GM21515 (cell line): ENCODE results near the gene ATG13.
A peak's percentile ranks its signal among the peaks of the same experiment; 100 is the strongest.
"Not testable (repeated sequence)": the region's sequence is repeated elsewhere in the genome, so short reads cannot be mapped to it uniquely, and the experiment has no call there.

Source experiments
- ATAC-seq: cut with Tn5 transposase; IDR thresholded peaks from one replicate; pipeline ENCODE4 v1.9.1; 2021; ENCODE audit not compliant: unreplicated experiment

The ATG13 gene

DNA sequence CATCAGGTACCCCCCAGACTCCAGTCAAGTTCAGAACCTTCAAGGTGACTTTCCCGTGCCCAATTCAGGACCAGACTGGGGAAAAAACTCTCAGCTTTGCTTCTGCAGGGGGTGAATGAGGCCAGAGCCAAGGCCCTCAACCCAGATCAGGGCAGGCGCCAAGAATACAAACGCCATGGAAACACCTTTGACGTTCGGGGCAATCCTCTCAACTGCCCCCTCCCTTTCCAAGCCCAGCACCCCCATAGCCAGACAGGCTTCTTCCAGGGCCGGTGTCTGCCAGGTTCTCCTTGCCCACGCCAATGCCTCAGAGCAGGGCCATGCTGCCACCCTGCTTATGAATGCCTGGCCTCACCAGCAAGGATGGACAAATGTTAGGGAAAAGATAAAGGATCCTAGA, 77.3 kb downstream of the ATG13 start:
- ATAC-seq, result no peak

DNA sequence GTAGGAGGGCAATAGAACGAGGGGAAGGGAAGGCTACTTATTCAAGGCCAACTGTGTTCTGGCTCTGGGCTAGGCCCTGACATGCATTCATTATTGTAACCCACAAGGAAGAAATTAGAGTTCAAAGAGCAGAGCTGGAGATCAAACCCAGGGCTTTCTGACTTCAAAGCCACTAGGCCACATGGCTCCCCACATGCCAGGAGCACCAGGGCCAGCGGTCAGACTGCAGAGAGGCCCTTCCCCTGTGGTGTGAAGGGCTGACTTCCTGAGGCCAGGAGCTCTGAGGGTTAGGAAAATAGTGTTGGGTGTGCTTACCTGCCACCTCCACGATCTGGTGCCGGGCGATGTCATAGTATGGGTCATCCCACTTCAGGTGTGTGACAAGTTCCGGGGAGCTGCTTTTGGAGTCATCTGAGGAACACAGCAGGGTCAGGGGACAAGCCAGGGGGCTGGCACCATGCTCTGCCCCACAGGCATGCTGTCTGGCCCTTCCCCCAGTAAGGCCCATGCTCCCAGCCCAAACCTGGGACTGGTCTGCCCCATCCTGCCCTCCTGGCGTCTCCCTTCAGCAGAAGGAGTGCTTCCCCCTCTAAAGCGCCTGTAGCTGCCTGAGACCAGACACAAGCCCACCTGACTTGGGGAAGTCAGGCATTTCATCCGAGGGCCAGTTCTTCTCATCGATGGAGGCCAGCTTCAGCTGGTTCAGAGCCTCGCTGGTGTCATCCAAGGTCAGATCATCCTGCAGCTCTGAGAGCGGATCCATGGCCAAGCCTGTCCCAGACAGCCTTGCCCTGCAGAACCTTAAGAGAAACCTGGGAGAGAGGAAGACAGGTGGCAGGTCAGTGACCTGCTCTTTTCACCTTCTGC, 78.2 kb downstream of the ATG13 start:
- no peak for ATAC-seq

DNA sequence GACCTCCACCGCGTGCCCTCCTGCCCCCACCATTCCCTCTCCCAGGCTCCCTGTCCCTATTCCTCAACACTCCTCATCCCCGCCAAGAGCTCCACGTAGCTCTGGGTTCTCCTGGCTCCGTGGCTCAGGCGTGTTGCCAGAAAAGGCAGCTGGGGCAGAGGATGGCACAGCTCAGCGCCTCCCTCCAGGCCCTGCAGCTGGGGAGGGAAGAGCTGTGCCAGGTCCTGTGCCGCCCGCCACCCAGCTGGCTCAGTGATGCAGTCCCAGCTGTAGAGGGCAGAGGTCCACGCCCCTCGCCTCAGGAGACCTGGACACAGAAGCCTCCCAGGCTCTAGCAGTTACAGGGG, 78.8 kb downstream of the ATG13 start:
- ATAC-seq, result no peak

DNA sequence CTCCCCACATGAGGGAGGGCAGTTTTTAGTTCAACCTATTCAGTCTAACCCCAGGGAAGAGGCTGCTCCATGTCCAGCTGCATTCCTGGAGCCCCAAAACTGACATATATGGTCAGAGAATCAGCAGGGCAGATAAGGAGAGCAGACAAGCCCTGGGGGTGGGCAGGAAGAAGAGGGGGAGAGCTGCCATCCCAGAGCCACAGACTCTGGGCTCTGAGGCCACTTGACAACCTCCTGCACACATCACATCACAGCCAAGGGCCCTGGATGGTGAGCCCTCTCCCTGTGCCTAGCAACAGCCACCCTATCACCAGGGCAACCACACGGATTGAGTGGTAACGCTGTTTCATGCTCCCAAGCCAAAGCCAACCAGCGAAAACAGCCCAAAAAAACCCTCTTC, 80.0 kb downstream of the ATG13 start:
- ATAC-seq, result no peak

DNA sequence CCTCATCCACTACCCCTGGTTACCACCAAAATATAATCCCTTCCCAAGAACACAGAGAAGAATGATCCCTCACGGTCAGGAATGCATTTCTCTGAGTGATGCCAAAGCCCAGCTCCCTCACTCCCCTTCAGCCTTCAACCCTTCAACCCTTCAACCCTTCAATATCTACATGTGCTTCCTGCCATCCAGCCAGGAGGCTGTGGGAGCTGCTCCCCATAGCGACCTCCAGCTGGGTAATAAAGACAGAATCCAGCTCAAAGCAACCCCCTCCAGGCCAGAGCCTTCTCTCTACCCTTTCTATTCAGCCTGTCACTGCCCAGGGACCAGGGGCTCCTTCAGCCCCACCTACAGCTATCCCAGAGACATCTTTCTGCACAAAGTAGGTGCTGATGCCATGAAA, 80.4 kb downstream of the ATG13 start:
- ATAC-seq, result no peak

DNA sequence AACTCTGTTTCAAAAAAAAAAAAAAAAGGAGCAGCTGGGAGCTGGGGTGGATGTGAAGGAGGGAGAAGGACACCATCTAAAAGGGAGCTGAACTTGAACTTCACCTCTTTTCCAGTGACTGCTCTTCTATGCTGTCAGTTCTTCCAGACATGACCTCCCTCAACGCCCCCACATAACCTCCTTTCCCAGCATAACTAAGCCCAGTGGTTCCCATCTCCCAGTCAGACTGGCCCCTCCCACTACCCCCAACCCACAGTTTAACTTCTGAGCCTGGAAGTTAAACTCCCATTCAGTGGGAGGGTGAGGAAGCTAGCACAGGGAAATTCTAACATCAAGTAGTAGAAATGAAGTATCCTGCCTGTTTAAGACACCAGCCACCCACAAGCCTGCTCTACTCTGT, 81.2 kb downstream of the ATG13 start:
- no peak for ATAC-seq

DNA sequence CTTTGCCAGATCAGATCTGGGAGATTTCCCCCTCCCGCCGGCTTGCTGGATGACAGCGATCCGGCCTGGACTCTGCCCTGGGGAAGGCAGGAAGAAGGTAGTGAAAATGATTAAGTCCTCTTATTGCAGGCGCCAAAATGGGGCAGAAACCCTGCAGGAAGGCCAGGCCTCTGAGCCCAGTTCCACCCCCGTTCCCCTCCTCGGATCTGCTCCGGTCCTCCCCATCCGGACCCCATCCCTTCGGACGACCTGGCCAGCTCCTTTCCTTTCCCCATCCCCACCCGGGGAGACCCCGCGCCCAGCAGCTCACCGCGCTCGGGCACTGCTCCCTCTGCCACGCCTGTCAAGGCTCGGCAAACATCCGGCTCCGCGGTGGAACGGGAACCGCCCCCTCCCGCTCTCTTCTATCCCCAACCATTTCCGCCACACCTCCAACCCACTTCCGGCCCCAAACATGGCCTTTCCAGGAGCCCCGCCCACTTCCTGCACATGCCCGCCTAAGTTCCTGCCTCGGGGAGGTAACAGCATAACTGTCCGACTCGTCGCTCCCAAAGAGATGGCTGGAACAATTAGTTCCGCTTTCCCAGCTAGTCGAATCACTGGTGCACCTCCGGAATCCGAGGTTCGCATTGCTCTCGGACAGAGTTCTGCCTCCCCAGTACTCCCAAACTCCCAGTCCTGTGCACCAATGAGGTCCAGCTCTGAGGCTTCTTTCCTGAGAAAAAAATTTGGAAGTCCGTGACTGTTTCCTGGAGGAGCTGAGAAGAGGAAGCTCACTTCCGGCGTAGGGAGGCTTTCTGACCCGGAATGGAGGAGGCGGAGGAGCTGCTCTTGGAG, 83.1 kb downstream of the ATG13 start, which contains the start of the genes ARHGAP1 and ZNF408:
Gene ARHGAP1, minus strand, starts transcription at position 379 of the 837 bp plus-strand sequence. CDS start 4,512 bp downstream, outside the sequence.
Gene ZNF408, plus strand, starts transcription at position 791 of the 837 bp plus-strand sequence. Its CDS starts 17 bp downstream, at position 808.
- ATAC-seq, result peak; percentile 84

DNA sequence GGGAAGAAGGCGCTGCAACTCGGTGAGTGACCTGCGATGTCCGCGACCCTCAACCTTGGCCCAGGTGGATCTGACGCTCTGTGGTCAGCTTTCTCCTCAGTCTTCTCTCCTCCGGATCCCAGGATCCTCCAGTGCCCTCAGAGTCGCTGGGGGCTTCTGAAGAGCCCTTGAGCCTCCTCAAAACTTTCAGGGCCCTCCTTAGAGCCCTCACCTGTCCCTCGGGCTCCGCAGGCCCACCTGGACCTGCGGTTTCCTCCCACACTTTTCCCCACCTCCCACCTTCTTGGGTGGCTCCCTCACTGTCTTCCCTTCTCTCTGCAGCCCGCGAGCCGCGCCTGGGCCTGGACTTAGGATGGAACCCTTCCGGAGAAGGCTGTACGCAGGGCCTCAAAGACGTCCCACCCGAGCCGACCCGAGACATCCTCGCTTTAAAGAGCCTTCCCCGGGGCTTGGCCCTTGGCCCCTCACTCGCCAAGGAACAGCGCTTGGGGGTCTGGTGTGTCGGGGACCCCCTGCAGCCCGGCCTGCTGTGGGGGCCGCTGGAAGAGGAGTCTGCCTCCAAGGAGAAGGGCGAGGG, 83.8 kb downstream of the ATG13 start:
- no peak for ATAC-seq

DNA sequence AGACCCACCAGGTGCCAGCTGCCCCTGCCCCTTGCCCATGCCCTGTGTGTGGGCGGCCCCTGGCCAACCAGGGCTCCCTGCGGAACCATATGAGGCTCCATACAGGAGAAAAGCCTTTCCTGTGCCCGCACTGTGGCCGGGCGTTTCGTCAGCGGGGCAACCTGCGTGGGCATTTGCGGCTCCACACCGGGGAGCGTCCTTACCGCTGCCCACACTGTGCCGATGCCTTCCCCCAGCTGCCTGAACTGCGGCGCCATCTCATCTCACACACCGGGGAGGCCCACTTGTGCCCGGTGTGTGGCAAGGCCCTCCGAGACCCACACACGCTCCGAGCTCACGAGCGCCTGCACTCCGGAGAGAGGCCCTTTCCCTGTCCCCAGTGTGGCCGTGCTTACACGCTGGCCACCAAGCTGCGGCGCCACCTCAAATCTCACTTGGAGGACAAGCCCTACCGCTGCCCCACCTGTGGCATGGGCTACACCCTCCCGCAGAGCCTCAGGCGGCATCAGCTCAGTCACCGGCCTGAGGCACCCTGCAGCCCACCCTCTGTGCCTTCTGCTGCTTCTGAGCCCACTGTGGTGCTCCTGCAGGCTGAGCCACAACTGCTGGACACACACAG, 87.8 kb downstream of the ATG13 start:
- no peak for ATAC-seq

DNA sequence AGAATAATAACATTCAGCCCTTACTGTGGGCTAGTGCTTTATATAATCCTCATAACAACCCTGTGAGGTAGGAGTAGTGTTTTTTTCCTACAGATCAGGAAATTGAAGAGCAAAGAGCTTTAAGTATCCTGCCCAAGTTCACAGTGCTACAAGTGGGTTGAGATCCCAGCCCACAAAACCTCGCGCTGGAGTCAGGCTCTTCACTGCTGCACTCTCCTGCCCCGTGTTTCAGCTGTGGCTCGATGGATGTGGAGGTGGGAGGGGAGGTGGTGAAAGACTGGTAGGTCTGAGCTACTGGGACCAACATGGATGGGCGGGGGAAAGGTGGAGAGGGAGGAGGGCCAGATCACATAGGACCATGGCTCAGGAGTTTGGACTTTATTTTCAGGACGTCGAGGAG, 89.5 kb downstream of the ATG13 start:
- no peak for ATAC-seq

DNA sequence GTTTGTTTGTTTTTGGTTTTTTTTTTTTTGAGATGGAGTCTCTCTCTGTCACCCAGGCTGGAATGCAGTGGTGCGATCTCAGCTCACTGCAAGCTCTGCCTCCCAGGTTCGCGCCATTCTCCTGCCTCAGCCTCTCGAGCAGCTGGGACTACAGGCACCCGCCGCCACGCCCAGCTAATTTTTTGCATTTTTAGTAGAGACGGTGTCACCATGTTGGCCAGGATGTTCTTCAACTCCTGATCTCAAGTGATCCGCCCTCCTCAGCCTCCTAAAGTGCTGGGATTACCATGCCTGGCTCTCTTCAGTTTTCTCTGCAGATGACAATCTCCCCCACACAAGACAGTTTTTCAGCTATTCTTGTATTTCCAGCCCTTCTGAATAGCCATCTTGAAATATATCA, 92.0 kb downstream of the ATG13 start:
- ATAC-seq, result not testable (repeated sequence)

DNA sequence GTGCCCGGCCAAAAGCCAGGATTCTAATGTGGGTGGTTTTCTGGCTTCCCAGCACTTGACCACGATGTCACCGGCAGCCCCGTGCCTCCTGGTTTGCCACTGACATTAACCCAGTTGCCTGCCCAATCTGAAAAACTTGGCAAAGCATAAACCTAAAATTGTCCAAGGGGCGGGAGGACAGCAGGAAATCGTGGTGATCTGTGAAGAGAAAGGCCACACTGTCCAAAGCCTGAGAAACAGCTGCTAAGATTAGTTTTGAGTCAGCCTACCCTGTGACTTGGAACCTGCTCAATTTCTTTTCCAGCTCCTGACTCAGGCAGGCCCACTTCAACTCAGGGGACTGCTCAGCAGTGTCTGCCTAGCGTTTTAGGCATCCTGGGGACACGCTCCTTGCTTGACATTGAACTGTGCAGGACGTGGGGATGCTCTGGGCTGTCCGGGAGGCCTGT, 93.5 kb downstream of the ATG13 start:
- ATAC-seq, result no peak

DNA sequence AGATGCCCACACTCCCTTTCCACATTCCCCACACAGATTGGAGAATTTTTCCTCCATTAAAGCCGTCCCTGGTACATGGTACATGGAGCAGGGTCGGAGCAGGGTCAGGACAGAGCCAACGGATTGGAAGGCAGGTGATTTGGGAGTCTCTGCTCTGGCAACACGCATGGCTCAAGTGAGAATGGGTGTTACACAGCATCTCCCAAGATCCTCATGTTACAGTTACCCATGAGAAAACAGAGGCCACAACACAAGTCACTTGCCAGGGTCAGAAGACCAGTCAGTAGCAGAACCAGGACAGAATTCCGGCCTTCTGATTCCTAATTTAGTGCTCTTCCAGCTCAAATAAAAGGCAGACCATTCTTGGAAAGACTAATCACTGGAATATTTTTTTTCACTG, 94.0 kb downstream of the ATG13 start:
- ATAC-seq, result no peak

DNA sequence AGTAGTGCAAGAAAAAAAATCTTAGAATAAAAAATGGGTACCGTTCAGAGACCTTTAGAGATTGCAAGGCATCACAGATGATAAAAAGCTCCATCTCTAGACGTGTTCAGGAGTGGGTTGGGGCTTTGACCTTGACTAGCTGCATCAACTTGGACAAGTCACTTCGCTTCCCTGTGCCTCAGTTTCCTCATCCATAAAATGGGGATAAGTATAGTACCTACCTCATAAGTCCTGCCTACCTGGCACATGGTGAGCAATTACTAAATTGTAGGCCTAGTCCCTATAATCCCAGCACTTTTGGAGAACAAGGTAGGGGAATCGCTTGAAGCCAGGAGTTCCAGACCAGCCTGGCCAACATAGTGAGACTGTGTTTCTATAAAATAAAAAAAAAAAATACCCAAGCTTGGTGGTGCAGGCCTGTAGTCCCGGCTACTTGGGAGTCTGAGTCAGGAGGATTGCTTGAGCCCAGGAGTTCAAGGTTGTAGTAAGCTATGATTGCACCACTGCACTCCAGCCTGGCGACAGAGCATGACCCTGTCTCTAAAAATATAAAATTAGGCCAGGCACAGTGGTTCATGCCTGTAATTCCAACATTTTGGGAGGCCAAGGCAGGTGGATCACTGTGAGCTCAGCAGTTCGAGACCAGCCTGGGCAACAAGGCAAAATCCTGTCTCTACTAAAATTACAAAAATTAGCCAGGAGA, 95.7 kb downstream of the ATG13 start:
- no peak for ATAC-seq

DNA sequence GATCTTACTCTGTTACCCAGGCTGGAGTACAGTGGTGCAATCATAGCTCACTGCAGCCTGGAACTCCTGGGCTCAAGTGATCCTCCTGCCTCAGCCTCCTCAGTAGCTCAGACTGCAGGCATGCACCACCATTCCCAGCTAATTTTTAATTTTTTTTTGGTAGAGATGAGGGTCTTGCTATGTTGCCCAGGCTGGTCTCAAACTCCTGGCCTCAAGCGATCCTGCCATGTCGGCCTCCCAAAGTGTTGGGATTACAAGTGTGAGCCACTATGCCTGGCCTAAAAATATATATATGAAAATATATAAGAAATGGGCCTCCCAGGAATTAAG, 100.4 kb downstream of the ATG13 start:
- ATAC-seq, result not testable (repeated sequence)

DNA sequence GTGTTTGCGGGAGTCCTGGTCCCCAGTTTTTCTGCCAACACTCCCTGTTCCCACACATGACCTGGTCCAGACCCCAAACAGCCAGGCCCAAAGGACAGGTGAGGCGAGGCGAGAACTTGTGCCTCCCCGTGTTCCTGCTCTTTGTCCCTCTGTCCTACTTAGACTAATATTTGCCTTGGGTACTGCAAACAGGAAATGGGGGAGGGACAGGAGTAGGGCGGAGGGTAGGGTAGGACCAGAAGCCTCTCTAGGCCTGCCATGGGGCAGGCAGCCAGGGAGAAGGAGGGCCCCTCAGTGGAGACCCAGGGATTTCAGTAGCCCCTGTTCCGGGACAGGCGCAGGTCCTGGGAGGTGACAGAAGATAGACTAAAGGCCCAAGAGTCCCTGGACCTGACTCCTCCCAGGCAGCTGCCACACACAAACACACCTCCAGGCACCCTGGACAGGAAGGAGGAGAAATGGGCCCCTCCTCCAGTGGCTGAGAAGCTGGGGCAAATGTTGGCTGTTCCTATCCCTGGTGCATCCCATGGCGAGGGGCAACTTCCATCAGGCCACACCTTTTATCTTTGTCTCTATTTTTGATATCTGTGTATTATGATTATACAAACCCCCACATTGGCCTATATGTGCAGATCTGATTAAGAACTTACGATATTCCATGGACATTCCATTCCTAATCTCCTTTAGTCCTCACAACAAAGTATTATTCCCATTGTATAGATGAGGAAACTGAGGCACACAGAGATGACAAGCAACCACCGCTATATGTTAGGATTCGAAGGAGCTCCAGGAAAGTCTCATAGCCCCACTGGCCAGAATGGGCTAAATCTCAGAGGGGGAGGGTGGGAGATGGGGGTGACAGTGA, 101.0 kb downstream of the ATG13 start:
- ATAC-seq, result no peak

DNA sequence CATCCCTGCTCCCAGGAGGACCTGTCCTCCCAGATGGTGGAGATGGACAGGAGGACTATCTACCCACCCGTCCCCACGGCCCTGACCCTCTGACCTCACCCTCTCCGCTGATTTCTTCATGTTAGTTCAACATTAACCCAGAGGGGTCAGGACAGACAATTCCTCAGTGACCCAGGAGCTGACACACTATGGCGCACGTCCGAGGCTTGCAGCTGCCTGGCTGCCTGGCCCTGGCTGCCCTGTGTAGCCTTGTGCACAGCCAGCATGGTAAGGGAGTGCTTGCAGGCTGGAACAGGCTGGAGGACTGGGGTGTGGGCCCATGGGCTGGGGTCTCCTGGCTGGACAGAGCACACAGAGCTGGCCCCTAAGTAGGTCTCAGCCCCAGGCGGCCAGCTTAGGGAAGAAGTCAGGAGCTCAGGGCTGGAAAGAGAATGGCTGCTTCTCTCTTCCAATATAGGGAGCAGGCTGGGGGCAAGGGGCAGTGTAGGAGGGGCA, 101.7 kb downstream of the ATG13 start, which contains the start of gene F2:
Gene F2, plus strand, starts transcription at position 166 of the 495 bp plus-strand sequence. Its CDS starts 23 bp downstream, at position 189.
- ATAC-seq, result no peak

DNA sequence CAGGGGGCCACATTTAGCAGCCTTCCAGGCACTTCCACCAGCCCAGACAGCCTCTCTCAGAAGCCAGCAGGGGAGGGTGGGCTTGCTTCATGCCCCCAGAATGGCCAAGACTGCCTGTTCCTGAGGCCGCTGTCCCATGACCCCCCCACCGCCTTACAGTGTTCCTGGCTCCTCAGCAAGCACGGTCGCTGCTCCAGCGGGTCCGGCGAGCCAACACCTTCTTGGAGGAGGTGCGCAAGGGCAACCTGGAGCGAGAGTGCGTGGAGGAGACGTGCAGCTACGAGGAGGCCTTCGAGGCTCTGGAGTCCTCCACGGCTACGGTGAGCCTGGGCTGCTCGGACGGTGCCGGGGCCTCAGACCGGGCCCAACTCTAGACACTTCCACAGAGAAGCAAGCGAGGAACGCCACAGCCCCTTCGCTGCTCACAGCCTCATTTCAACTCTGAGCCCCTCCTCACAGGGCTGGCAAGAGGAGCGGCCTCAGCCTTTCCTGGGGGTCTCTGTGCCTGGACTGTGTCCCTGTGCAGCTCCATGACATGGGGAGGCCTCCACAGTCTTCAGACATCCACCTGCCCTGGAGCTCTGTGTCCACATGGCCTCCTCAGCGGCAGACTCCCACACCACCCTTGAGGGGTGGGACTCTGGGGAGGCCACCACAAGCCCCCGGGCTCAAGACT, 102.3 kb downstream of the ATG13 start:
- ATAC-seq, result no peak

DNA sequence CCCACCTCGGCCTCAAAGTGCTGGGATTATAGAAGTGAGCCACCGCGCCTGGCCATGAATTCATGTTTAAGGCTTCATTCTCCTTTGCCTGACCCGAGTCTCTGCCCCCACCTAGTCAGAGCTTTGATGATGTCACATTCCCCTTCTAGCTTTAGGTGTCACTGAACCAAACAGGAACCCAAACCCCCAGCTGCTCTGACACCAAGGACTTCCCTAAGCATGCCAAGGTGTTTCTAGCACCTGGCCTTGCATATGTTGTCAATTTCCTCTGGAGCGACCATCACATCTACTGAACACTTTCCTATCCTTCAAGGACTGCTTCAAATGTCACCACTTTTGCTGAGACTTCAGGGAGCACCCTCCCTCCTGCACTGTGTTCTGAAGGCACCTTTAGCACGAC, 103.9 kb downstream of the ATG13 start:
- ATAC-seq, result no peak
